Pons (tissue), 1 donor: ENCODE data around the gene AUTS2.
A peak's percentile ranks its signal among the peaks of the same experiment; 100 is the strongest.

Source experiments
- DNase-seq: peaks from one replicate; pipeline ENCODE4 v3.0.0-alpha.2; 2016; ENCODE audit warnings: low spot score

AUTS2 gene

GRCh38 chr7:70777251-70777650 lies 1179.0 kb downstream of the AUTS2 start:
- no peak for DNase-seq

GRCh38 chr7:70778585-70778984 lies 1180.3 kb downstream of the AUTS2 start:
- no peak for DNase-seq

DNA sequence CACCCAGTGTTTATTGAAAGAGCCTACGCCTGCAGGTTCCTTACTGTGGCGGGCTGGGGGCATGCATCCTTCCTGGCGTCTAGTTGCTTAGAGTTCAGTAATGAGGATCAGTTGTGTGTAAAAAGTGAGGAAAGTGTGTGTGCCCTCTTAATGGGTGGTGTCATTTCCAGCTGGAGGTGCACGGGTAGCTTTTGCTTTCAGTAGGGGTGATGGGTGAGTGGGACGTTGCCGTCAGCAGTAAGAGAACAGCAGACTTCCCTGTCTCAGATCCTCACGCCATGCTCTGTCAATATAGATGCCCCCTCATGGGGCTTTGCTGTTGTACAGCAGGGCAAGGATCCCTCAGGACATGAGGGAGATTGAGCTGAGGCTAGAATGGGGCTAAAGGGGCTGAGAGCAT lies 1181.0 kb downstream of the AUTS2 start:
- no peak for DNase-seq

DNA sequence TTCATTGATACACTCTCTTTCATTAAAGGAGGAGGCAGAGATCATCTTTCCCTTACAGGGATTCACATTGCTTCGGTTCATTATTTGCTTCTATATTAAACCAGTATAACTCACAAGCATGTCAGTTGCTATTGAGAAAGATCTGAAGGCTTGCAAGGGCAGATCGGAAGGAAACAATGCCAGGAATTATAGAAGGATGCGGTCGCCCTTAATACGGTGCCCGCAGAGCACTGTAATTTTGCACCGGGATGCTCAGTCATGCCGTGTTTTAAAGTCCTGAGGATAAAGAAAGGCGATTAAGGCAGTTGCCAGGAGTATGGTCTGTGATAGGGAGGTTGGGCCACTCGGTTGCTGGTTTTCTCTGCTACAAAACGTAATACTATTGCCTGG lies 1183.6 kb downstream of the AUTS2 start:
- DNase-seq, result no peak

- peak; percentile 50 for DNase-seq
These were observed 1184.5 kb downstream of the AUTS2 start for GRCh38 chr7:70782796-70783195.

GRCh38 chr7:70785427-70785826 lies 1187.2 kb downstream of the AUTS2 start:
- DNase-seq, result no peak

DNA sequence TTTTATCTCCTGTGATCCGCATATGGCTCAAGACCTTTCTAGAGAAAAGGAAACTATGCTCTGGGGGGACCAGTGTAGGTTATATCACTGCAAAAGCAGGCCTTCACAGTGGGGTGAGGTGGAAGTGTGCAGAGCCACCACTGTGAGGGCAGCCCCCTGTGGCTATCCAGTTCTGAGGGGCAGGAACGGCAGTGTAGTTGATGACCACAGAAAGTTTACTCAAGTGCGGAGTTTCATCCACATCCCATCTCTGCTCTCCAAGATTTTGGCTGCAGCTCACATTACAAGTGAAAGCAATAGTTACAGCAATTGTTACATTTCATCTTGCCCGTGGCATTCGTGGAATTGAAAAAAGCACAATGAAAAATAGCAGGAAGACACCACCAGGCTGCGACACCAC lies 1187.8 kb downstream of the AUTS2 start:
- no peak for DNase-seq

DNA sequence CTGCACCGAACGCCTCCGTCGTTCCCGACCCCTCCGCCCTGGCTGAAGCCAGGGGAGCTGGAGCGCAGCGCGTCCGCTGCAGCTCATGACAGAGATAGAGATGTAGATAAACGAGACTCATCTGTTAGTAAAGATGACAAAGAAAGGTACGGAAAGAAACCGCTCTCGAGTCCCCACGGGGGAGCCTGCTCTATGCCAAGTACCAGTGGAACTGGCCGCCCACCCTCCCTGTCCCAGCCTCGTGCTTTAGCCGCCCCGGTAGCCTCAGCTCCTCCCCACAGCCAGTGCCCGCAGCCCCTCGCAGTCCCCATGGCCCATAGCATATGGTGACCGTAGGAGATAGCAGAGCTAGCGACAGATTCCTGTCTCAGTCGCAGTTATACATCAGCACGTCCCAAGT lies 1189.0 kb downstream of the AUTS2 start:
- no peak for DNase-seq

DNA sequence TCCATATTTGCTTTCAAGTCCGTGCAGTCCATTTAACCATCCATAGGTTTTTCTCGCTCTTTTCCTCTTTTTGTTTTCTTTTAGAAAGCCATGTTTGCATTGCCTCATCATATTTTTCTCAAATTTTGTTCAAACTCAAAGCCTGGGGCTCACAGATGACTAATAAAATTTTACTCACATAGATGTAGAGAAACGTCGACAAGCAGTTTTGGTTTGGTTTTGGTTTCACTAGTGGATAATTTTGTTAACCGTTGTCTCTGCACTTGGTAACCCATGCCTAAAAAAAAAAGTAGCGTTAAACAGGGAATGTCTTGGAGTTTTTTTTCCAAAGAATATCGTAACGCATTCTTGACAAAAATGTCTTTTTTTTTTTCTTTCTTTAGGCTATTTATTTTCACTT lies 1189.5 kb downstream of the AUTS2 start:
- no peak for DNase-seq

- no peak for DNase-seq
These were observed 1190.0 kb downstream of the AUTS2 start for GRCh38 chr7:70788276-70788675.

- no peak for DNase-seq
These were observed 1191.4 kb downstream of the AUTS2 start for GRCh38 chr7:70789481-70790214.

- DNase-seq, result no peak
These were observed 1192.2 kb downstream of the AUTS2 start for GRCh38 chr7:70790215-70791073.

GRCh38 chr7:70791341-70791740 lies 1193.1 kb downstream of the AUTS2 start:
- DNase-seq, result no peak

- no peak for DNase-seq
These were observed 1194.8 kb downstream of the AUTS2 start for GRCh38 chr7:70793060-70793459.

DNA sequence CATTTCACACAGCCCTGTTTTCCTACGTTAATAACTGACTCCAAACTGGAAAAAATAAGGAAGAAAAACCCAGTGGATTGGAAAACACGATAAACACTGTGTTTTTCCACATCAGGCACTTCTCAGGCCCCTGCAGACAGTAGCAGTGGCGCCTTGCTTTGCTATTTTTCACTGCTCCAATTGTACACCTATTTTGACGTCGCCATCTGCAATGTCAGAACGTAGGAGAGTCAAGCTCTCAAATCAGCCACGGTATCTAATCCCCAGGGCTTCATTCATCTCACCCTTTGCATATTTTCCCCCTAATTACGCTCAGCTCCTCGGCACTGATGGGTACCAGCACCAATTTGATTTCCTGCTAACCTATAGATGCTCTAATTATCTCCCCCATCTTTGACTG lies 1195.5 kb downstream of the AUTS2 start:
- no peak for DNase-seq

DNA sequence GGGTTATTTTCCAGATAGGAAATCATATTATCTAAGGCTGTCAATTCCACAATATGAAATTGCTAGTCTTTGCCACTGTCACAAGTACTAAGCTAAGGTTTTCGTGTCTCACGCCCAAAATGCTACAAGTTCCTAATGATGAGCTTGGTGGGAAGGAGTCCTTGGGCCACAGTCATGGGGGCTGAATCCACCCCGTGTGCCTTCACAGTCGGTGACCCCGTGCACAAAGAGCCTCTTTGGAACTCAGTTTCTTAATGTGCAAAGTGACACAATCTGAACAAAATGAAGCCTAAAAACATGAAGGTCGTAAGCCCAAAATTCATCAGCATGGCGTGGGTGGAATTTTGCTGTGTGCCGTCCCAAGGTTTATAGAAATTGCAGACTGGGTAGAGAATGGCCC lies 1196.7 kb downstream of the AUTS2 start:
- DNase-seq, result no peak

GRCh38 chr7:70795948-70796347 lies 1197.7 kb downstream of the AUTS2 start:
- no peak for DNase-seq

- no peak for DNase-seq
These were observed 1198.8 kb downstream of the AUTS2 start for GRCh38 chr7:70797109-70797514.

DNA sequence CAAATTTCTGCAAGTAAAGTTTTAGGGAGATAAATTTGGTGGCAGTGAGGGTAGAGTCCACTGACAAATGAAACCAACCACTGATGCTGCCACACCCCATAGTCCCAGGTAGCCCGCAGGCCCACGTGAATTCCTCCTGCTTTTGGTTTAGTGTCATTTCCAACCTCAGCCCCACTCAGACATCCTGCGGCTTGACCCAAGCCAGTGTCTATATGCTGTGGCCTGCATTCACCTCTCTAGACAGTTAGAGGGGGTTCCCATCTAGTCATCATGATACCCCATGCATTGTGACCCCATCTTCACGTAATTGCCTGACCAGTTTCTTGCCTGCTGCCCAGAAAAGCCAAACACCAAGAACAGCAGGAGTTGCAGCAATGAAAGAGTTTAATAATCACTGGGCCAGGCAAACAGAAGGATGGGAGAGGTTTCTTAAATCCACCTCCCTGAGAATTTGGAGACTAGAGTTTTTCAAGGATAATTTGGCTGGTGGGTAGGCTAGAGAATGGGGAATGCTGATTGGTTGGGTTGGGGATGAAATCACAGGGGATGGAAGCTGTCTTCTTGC lies 1201.6 kb downstream of the AUTS2 start:
- no peak for DNase-seq

GRCh38 chr7:70805360-70805759 lies 1207.1 kb downstream of the AUTS2 start:
- no peak for DNase-seq

- DNase-seq, result no peak
These were observed 1209.4 kb downstream of the AUTS2 start for GRCh38 chr7:70807650-70808049.

DNA sequence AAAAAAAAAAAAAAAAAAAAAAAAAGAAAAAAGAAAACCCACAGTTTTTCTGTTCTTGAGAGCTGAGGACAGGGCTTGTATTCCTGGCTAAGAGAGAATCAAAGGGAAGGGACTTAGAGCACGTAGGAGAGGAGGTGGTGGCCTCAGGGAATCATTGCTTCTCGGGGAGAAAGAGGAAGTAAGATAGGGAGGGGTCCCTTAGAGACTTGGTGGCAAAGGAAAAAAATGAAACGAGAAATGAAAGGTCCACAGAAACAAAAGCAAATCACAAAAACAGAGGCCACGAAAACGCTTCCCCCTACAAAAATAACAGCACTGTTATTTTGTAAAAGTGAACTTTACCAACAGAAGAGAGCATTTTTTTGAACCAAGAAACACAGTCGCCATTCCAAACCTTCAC lies 1210.6 kb downstream of the AUTS2 start:
- no peak for DNase-seq

- no peak for DNase-seq
These were observed 1212.4 kb downstream of the AUTS2 start for GRCh38 chr7:70810558-70811139.
